KMS-11 (cell line): ENCODE results near the gene TK2.

Experiments used
- H2AFZ ChIP-seq: fragments of 200-600 bp; sonication (generic); 2 replicates; pipeline ENCODE4 v1.6.1; 2016; ENCODE audit warnings: antibody characterized with exemption, mixed run types, low read depth
- H3K27ac ChIP-seq: fragments of 200-600 bp; sonication (generic); 2 replicates; pipeline ENCODE4 v1.6.1; 2016; ENCODE audit warnings: mild to moderate bottlenecking, mixed run types
- H3K27me3 ChIP-seq: fragments of 200-600 bp; sonication (generic); 2 replicates; pipeline ENCODE4 v1.6.1; 2017; ENCODE audit warnings: mild to moderate bottlenecking, low read depth, mixed run types, moderate library complexity; ENCODE audit not compliant: insufficient read depth
- H3K36me3 ChIP-seq: fragments of 200-600 bp; sonication (generic); 2 replicates; pipeline ENCODE4 v1.6.1; 2017; ENCODE audit warnings: mild to moderate bottlenecking, mixed run types; ENCODE audit not compliant: insufficient read depth
- H3K4me1 ChIP-seq: fragments of 200-600 bp; sonication (generic); 2 replicates; pipeline ENCODE4 v1.6.1; 2016; ENCODE audit warnings: mild to moderate bottlenecking, low read depth, mixed run types; ENCODE audit not compliant: poor library complexity, severe bottlenecking
- H3K4me2 ChIP-seq: fragments of 200-600 bp; sonication (generic); 2 replicates; pipeline ENCODE4 v1.7.0; 2016; ENCODE audit warnings: mild to moderate bottlenecking, mixed run types
- H3K4me3 ChIP-seq: fragments of 200-600 bp; sonication (generic); IDR thresholded peaks from 2 replicates; pipeline ENCODE4 v1.6.1; 2017; ENCODE audit warnings: low read depth, low read length, mixed read lengths; ENCODE audit not compliant: insufficient read depth
- H3K79me2 ChIP-seq: fragments of 200-600 bp; sonication (generic); 2 replicates; pipeline ENCODE4 v1.6.1; 2016; ENCODE audit warnings: low read depth, mixed run types; ENCODE audit not compliant: insufficient read depth
- H3K9ac ChIP-seq: fragments of 200-600 bp; sonication (generic); 2 replicates; pipeline ENCODE4 v1.6.1; 2016; ENCODE audit warnings: mild to moderate bottlenecking, mixed run types
- H4K20me1 ChIP-seq: fragments of 200-600 bp; sonication (generic); 2 replicates; pipeline ENCODE4 v1.6.1; 2016; ENCODE audit warnings: mild to moderate bottlenecking, mixed run types; ENCODE audit not compliant: insufficient read depth
- TF ChIP-seq, protein P1 (sequence below): fragments of 200-600 bp; sonication (generic); conservative IDR thresholded peaks from 2 replicates; pipeline ENCODE4 v1.6.1; 2017; ENCODE audit warnings: low read depth, mild to moderate bottlenecking, antibody characterized with exemption, low read length, moderate library complexity, mixed read lengths

Gene TK2

DNA sequence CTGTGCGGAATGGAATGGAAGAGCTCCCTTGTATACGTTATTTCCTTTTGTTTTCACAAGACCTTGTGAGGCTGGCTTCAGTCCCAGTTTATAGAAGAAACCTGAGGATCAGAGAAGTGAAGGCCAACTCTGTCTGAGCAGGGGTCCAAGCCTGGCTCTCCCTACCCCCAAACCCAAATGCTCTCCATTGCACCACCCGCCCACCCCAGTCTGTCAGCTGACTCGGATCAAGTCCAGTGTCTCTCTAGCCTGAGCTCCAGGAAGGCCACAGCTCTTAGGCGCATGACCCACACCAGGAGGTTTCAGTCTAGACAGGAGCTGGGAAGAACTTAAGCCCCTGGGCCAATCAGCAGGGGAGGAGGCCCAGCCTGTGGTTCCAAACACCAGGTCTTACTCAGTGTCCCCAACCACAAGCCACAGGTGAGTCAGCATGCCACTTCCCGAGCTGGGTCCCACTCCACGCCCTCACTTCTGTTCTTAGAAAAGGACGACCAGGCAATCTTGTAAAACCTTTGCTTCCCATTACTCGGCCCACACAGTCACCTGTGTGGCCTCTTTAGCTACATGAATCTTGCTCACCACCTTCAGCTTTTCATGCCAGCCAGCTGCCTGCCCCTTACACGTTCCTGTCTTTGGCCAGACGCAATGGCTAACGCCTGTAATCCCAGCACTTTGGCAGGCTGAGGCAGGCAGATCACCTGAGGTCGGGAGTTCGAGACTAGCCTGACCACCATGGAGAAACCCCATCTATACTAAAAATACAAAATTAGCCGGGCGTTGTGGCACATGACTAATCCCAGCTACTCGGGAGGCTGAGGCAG is 27.8 kb downstream of the TK2 start:
- H3K4me2 ChIP-seq: peak overlapping the region; percentile 92
- H3K27ac ChIP-seq: peak overlapping the region; percentile 97
- peaks cover 100% of the 10 kb centered on the region for H3K4me1 ChIP-seq

DNA sequence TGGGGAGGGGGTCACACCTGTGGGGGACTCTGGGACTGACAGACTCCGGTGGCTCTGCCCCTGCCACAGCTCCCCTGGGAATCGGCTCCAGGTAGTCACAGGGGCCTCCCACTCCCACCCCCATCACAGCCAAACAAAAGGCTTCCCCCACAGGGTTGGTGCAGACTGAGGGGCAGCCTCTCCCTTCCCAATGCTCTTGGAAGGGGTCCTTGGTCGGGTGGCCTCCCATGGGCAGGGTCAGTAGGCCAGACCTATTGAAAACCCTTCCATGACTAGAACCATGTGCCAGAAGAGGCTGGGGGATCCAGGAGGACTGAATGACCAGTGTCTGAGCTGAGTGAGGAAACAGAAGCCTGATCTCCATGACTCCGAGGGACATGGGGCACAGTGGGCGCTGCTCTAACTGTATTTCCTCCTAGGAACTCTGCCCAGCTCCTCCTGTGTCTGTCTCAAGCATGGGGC is 28.6 kb downstream of the TK2 start:
- H3K4me3 ChIP-seq: no peak overlapping the region

More for the DNA sequence above, 27.8 kb downstream of the TK2 start:
- H3K27me3 ChIP-seq: no peaks in the 10 kb centered on the region
- H4K20me1 ChIP-seq: no peaks in the 10 kb centered on the region
- TF ChIP-seq, protein P1, sequence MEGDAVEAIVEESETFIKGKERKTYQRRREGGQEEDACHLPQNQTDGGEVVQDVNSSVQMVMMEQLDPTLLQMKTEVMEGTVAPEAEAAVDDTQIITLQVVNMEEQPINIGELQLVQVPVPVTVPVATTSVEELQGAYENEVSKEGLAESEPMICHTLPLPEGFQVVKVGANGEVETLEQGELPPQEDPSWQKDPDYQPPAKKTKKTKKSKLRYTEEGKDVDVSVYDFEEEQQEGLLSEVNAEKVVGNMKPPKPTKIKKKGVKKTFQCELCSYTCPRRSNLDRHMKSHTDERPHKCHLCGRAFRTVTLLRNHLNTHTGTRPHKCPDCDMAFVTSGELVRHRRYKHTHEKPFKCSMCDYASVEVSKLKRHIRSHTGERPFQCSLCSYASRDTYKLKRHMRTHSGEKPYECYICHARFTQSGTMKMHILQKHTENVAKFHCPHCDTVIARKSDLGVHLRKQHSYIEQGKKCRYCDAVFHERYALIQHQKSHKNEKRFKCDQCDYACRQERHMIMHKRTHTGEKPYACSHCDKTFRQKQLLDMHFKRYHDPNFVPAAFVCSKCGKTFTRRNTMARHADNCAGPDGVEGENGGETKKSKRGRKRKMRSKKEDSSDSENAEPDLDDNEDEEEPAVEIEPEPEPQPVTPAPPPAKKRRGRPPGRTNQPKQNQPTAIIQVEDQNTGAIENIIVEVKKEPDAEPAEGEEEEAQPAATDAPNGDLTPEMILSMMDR: no peak
- H3K4me3 ChIP-seq: no peak overlapping the region
- no peaks in the 10 kb centered on the region for H3K79me2 ChIP-seq
- H3K36me3 ChIP-seq: no peaks in the 10 kb centered on the region
- H2AFZ ChIP-seq: peak overlapping the region; percentile 4; the same call in 1 of the 2 replicates
- H3K9ac ChIP-seq: peak overlapping the region; percentile 72

DNA sequence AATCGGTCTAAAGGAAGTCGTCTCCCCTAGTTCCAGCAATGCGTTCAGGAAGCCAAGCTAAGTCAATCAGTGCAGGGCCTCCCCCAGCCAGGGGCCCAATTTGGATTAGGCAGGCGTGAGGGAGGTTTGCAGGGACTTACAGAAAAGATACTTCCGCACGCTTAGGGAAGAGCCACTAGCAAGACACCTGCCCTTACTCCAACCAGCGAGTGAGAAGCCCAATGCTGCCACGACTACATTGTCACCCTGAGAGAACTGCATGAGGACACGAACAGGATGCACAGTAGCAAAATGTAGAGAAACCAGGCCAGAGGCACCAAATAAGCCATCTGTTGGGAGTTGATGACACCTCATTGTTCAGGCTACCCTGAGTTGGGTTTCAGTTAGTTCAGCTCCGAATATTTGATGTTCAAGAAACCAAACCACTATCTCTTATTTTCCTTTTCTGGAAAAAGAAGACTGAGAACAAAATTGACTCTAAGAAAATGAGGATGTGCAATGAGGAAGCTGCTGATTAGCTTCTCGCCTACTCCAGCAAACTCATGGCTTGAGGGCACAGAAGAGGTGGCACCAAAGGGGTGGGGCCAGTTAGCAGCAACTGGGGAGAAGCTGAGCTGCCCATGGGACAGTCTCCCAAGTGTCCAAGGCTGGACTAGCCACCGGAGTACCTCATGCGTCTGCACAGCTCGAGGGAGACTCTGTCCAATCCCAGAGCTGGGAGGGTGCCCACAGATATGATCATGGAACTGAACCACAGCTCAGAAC is 29.3 kb downstream of the TK2 start:
- Histone ChIP-seq H2AFZ (no peak overlapping the region; the same call in 1 of the 2 replicates), H3K4me1 (peaks cover 98% of the 10 kb centered on the region), H3K9ac (peak overlapping the region; percentile 41; the same call in 1 of the 2 replicates), H3K27me3 (no peaks in the 10 kb centered on the region), H4K20me1 (no peaks in the 10 kb centered on the region), H3K4me2 (peak overlapping the region; percentile 92), H3K27ac (peak overlapping the region; percentile 97), H3K79me2 (no peaks in the 10 kb centered on the region), H3K4me3 (no peak overlapping the region), H3K36me3 (no peaks in the 10 kb centered on the region)
- TF ChIP-seq, protein P1: no peak

More for the DNA sequence above, 28.6 kb downstream of the TK2 start:
- Histone ChIP-seq H3K79me2 (no peaks in the 10 kb centered on the region), H3K9ac (peak overlapping the region; percentile 41), H3K27me3 (no peaks in the 10 kb centered on the region), H2AFZ (no peak overlapping the region), H3K36me3 (no peaks in the 10 kb centered on the region), H3K4me2 (peak overlapping the region; percentile 92), H3K4me1 (peaks cover 98% of the 10 kb centered on the region), H3K27ac (peak overlapping the region; percentile 97), H4K20me1 (no peaks in the 10 kb centered on the region)
- TF ChIP-seq, protein P1: no peak

DNA sequence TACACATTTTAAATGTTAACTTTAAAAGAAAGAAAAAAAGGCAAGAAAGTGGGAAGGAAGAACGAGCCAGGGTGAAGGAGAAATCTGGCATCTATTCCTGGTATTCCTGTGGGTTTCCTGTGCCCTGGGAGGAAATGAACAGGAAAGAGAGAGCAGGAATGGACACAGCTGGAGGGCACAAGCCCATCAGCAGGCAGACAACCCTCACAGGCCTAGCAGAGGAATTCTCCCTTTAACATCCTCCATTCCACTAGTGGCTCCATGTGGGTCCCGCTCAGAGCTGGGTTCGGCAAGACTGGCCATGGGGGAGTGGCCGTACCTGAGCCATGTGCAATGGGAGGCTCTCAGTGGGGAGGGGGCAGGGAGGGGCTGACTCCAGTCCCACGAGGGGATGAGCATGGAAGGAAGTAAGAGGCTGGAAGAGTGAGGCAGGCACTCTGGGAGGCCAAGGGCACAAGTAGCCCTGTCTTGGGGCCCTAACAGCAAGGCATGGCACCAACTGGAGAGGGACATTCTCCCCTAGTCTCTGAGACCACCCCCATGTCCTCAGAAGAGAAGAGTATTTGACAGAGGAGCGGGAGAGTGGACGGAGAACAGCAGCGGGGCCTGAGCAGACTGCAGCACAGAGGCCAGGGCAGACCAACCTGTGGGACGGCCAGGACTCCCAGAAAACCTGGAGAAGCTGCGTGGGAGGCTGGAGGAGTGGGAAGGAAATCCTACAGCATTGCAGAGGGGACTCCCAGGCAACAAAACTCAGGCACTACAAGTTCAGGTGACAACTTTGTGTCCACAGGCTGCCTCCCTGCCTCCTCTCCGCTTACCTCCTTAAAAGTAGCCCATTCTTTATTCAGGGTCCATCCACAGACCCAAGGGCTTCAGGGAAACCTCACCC is 30.2 kb downstream of the TK2 start:
- Histone ChIP-seq H3K79me2 (no peaks in the 10 kb centered on the region), H3K4me1 (peaks cover 90% of the 10 kb centered on the region), H3K4me2 (peak overlapping the region; percentile 9; the same call in 1 of the 2 replicates), H3K27me3 (no peaks in the 10 kb centered on the region), H2AFZ (no peak overlapping the region), H4K20me1 (no peaks in the 10 kb centered on the region), H3K9ac (no peak overlapping the region), H3K27ac (peak overlapping the region; percentile 97), H3K36me3 (no peaks in the 10 kb centered on the region), H3K4me3 (no peak overlapping the region)
- TF ChIP-seq, protein P1: no peak
